ENCODE results near the gene GOSR2. TPM values are rescaled to one million over a fixed set of nuclear protein-coding genes. Genes with fewer than 3 reads are reported as not detected.

Gene GOSR2
- polyA plus RNA-seq, 1 of the 3 experiments (the other 2 are of a cell fraction), result 74.2 TPM

GRCh38 chr17:46889992-46890564 is 32.9 kb upstream of the GOSR2 start:
- no peak for TF ChIP-seq TEAD4 (IDR thresholded peaks at IDR 0.05; ENCODE audit: borderline replicate concordance, insufficient read depth)
- TF ChIP-seq USF1 (IDR thresholded peaks at IDR 0.05; ENCODE audit: borderline replicate concordance, low read depth), result no peak
- no peak for TF ChIP-seq IRF3 (IDR thresholded peaks at IDR 0.05; ENCODE audit: low read depth, low read length)
- no peak for TF ChIP-seq REST (IDR thresholded peaks at IDR 0.05; ENCODE audit: low read depth, low read length)
- TF ChIP-seq POLR2AphosphoS5 (IDR thresholded peaks at IDR 0.05; ENCODE audit: low read depth, low read length), result no peak
- TF ChIP-seq RFX5 (IDR thresholded peaks at IDR 0.05; ENCODE audit: low read length), result no peak
- TF ChIP-seq JUND (IDR thresholded peaks at IDR 0.05), result no peak
- 53% methylated on average over 13 of the region's 13 CpGs for WGBS (ENCODE audit: low lambda C conversion rate)
- Histone ChIP-seq H3K36me3 (replicated peaks in 1 of 2; ENCODE audit: control insufficient read depth in 1 of 2, insufficient read depth in 2 of 2, low read length in 1 of 2) (no peaks in the 10 kb centered on the region), H4K20me1 (ENCODE audit: insufficient read depth) (no peaks in the 10 kb centered on the region), H3K9ac (no peak overlapping the region), H3K79me2 (ENCODE audit: insufficient read depth) (no peaks in the 10 kb centered on the region), H3K4me3 (ENCODE audit: low read depth in 2 of 2, low read length in 1 of 2) (no peak overlapping the region), H3K4me2 (no peak overlapping the region), H3K27ac (ENCODE audit: low read depth in 2 of 2, low read length in 1 of 2) (no peak overlapping the region), H3K4me1 (ENCODE audit: control insufficient read depth in 1 of 2, insufficient read depth in 2 of 2, low read depth in 1 of 2, low read length in 1 of 2) (no peaks in the 10 kb centered on the region; a peak in 1 of 4 replicates), H3K9me2 (no peaks in the 10 kb centered on the region), H3K9me3 (no peaks in the 10 kb centered on the region), H3K27me3 (ENCODE audit: insufficient read depth) (peaks cover 53% of the 10 kb centered on the region), H3F3A (replicated peaks; ENCODE audit: insufficient read depth) (no peaks in the 10 kb centered on the region), H2AFZ (ENCODE audit: low read depth) (no peak overlapping the region)
- ChIA-PET POLR2A (no interaction called here), CTCF (interaction anchor here (1.4 to 7.1 kb wide), 4 partner anchors 13 to 53 kb away, joined by 5 to 34 read pairs (median 6); no protein-coding TSS in a partner anchor)
- no peak for DNase-seq

GRCh38 chr17:46890638-46891037 is 32.3 kb upstream of the GOSR2 start:
- no peaks in the 10 kb centered on the region for H3F3A ChIP-seq (replicated peaks; ENCODE audit: insufficient read depth)
- H3K36me3 ChIP-seq (replicated peaks in 1 of 2; ENCODE audit: control insufficient read depth in 1 of 2, insufficient read depth in 2 of 2, low read length in 1 of 2), result no peaks in the 10 kb centered on the region
- H3K4me3 ChIP-seq (ENCODE audit: low read depth in 2 of 2, low read length in 1 of 2), result no peak overlapping the region
- no peaks in the 10 kb centered on the region for H4K20me1 ChIP-seq (ENCODE audit: insufficient read depth)
- peaks cover 58% of the 10 kb centered on the region for H3K27me3 ChIP-seq (ENCODE audit: insufficient read depth)
- no peak overlapping the region for H3K4me2 ChIP-seq
- no peaks in the 10 kb centered on the region; a peak in 1 of 4 replicates for H3K4me1 ChIP-seq (ENCODE audit: control insufficient read depth in 1 of 2, insufficient read depth in 2 of 2, low read depth in 1 of 2, low read length in 1 of 2)
- ChIA-PET CTCF (interaction anchor here (1.4 to 7.1 kb wide), 3 partner anchors 14 to 50 kb away, joined by 5 to 34 read pairs (median 6); no protein-coding TSS in a partner anchor), POLR2A (no interaction called here)
- H3K9me3 ChIP-seq, result no peaks in the 10 kb centered on the region
- no peaks in the 10 kb centered on the region for H3K79me2 ChIP-seq (ENCODE audit: insufficient read depth)
- DNase-seq, result no peak
- TF ChIP-seq NRF1 (IDR thresholded peaks at IDR 0.05; ENCODE audit: low read depth, low read length), result no peak
- no peak for TF ChIP-seq FOXM1 (IDR thresholded peaks at IDR 0.05; ENCODE audit: low read depth)
- no peak for TF ChIP-seq TEAD4 (IDR thresholded peaks at IDR 0.05; ENCODE audit: borderline replicate concordance, insufficient read depth)
- no peak overlapping the region for H3K9ac ChIP-seq
- H3K27ac ChIP-seq (ENCODE audit: low read depth in 2 of 2, low read length in 1 of 2), result no peak overlapping the region
- H2AFZ ChIP-seq (ENCODE audit: low read depth), result no peak overlapping the region
- no peaks in the 10 kb centered on the region for H3K9me2 ChIP-seq
- WGBS (ENCODE audit: low lambda C conversion rate), result 62% methylated on average over 6 of the region's 6 CpGs
